K562 (cell line): ENCODE measurements around the gene BZW2. TPM values are rescaled to one million over a fixed set of nuclear protein-coding genes. Genes with fewer than 3 reads are reported as not detected.

ENCODE experiments used
- GATAD2B ChIP-seq: fragments of 450-650 bp; IDR thresholded peaks from 2 replicates; pipeline ENCODE4 v1.6.1; 2017; ENCODE audit warnings: mild to moderate bottlenecking, borderline replicate concordance
- HMG20B ChIP-seq: fragments of 250-450 bp; sonication (Bioruptor Pico); IDR thresholded peaks from 2 replicates; pipeline ENCODE4 v1.5.0; 2021; ENCODE audit warnings: mild to moderate bottlenecking
- NCOA1 ChIP-seq: fragments of 450-650 bp; IDR thresholded peaks from 2 replicates; pipeline ENCODE4 v1.6.1; 2016; ENCODE audit warnings: low read depth
- PCBP2 ChIP-seq: fragments of 200-400 bp; formaldehyde crosslinking; IDR thresholded peaks from 2 replicates; pipeline ENCODE4 v1.6.1; 2018; ENCODE audit warnings: low read length, low read depth, mild to moderate bottlenecking, moderate library complexity; ENCODE audit not compliant: poor library complexity, severe bottlenecking
- SLC30A9 ChIP-seq: fragments of 250-450 bp; sonication (Bioruptor Pico); IDR thresholded peaks from 2 replicates; pipeline ENCODE4 v1.8.0; 2022; ENCODE audit warnings: mild to moderate bottlenecking, moderate library complexity
- SREBF2 ChIP-seq: sonication (generic); formaldehyde crosslinking; IDR thresholded peaks from 2 replicates; pipeline ENCODE4 v1.4.0; 2020; ENCODE audit warnings: mild to moderate bottlenecking, missing genetic modification reagents
- ZKSCAN3 ChIP-seq: fragments of 250-450 bp; sonication (Bioruptor Pico); IDR thresholded peaks from 2 replicates; pipeline ENCODE4 v1.4.0; 2020
- ZNF57 ChIP-seq: fragments of 450-650 bp; formaldehyde crosslinking; IDR thresholded peaks from 2 replicates; pipeline ENCODE4 v1.4.0; 2020; ENCODE audit warnings: mild to moderate bottlenecking, moderate library complexity
- ZZZ3 ChIP-seq: fragments of 450-650 bp; IDR thresholded peaks from 2 replicates; pipeline ENCODE4 v1.6.1; 2016; ENCODE audit warnings: antibody characterized with exemption, mild to moderate bottlenecking, moderate library complexity
- polyA plus RNA-seq, 8 experiments: library from polyadenylated mRNA; depleted of rRNA in 4 of 8; stranded (reverse) in 5 of 8; unstranded in 3 of 8; fragments of >200 nt; fragmentation: Nextera tagmentation in 2 of 8; fragmentation: Illumina TruSeq in 1 of 8; extraction: Ambion mirVana in 2 of 8; extraction: Trizol in 1 of 8; gene quantifications; 2 replicates each; pipeline versions ENCODE4 v1.2.1 to v1.2.3, GENCODE V29; 2011 to 2014; ENCODE audit warnings: inconsistent platforms in 1 of 8, missing spikeins in 1 of 8
- total RNA-seq, 7 experiments: library from RNA; depleted of rRNA in 6 of 7; stranded (reverse); fragments of >200 nt in 6 of 7; fragmentation: Illumina TruSeq in 2 of 7; extraction: Trizol in 2 of 7; gene quantifications; 2 replicates each; pipeline versions ENCODE4 v1.2.1 to v1.2.3, GENCODE V29; 2011 to 2021; ENCODE audit warnings: low replicate concordance in 1 of 7
- TF ChIP-seq, protein P1 (sequence below), 3 experiments: fragments of 200-800 bp in 1 of 3; fragments of 250-450 bp in 1 of 3; fragments of 450-650 bp in 1 of 3; sonication (Bioruptor Pico) in 1 of 3; sonication (Bioruptor generic) in 1 of 3; formaldehyde crosslinking in 1 of 3; IDR thresholded peaks; 2 replicates each; pipeline versions ENCODE4 v1.6.1 to v1.8.0; 2016 to 2022; ENCODE audit warnings: mild to moderate bottlenecking in 2 of 3, missing genetic modification characterization in 2 of 3, missing compliant biosample characterization in 1 of 3, moderate library complexity in 1 of 3
- TF ChIP-seq, protein P2 (sequence below): fragments of 450-650 bp; IDR thresholded peaks from one replicate; pipeline ENCODE4 v1.6.1; 2018; ENCODE audit warnings: mild to moderate bottlenecking, moderate library complexity; ENCODE audit not compliant: partially characterized antibody
- TF ChIP-seq, protein P3 (sequence below): fragments of 450-650 bp; formaldehyde crosslinking; IDR thresholded peaks from 2 replicates; pipeline ENCODE4 v1.4.0; 2022; ENCODE audit warnings: missing genetic modification characterization
- TF ChIP-seq, protein P4 (sequence below): fragments of 250-450 bp; sonication (Bioruptor Pico); IDR thresholded peaks from 2 replicates; pipeline ENCODE4 v1.5.0; 2021
- TF ChIP-seq, protein P5 (sequence below), 2 experiments: fragments of 200-800 bp in 1 of 2; sonication (Bioruptor generic) in 1 of 2; sonication (generic) in 1 of 2; formaldehyde crosslinking in 1 of 2; IDR thresholded peaks in 1 of 2; conservative IDR thresholded peaks in 1 of 2; 2 replicates each; pipeline versions ENCODE4 v1.5.0 to v1.6.1; 2016 to 2020; ENCODE audit warnings: missing compliant biosample characterization in 1 of 2, missing genetic modification characterization in 1 of 2, missing genetic modification reagents in 1 of 2

The BZW2 gene
- total and polyA plus RNA-seq, 9 of the 15 experiments (the other 6 are each of a cell fraction or from before 2014, with no cell fraction given) = 140 to 316 (median 173) TPM

DNA sequence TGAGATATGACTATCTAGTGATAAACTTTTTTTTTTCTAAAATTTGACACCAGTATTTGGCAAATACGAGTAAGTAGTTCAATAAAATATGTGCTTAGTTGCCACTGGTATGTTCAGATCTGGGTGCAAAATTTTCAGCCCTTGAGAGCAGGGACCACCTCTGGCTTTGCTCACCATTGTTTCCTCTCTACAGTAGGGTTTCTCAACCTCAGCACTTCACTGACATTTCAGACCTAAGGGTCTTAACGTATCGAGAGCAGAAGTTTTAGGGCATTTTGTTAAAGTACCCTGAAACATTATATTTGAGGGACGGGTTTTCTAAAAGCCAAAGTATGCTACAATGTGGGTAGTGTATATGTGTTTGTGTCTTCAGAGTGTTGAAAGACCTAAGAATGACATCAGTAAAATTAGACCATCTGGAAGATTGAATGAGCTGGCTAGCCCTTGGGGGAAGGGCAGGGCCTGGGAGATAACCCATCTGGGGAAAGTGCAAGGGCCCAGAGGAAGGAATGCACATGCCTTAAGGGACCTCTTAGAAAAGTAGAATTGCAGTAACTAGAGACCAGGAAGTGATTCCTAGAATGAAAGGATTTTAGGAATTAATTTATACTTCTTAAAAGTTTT lies 11.8 kb downstream of the BZW2 start (continued):
- TF ChIP-seq, protein P1, sequence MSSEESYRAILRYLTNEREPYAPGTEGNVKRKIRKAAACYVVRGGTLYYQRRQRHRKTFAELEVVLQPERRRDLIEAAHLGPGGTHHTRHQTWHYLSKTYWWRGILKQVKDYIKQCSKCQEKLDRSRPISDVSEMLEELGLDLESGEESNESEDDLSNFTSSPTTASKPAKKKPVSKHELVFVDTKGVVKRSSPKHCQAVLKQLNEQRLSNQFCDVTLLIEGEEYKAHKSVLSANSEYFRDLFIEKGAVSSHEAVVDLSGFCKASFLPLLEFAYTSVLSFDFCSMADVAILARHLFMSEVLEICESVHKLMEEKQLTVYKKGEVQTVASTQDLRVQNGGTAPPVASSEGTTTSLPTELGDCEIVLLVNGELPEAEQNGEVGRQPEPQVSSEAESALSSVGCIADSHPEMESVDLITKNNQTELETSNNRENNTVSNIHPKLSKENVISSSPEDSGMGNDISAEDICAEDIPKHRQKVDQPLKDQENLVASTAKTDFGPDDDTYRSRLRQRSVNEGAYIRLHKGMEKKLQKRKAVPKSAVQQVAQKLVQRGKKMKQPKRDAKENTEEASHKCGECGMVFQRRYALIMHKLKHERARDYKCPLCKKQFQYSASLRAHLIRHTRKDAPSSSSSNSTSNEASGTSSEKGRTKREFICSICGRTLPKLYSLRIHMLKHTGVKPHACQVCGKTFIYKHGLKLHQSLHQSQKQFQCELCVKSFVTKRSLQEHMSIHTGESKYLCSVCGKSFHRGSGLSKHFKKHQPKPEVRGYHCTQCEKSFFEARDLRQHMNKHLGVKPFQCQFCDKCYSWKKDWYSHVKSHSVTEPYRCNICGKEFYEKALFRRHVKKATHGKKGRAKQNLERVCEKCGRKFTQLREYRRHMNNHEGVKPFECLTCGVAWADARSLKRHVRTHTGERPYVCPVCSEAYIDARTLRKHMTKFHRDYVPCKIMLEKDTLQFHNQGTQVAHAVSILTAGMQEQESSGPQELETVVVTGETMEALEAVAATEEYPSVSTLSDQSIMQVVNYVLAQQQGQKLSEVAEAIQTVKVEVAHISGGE (CRISPR knock-in tag; IDR thresholded peaks at IDR 0.05) = no peak
- TF ChIP-seq NCOA1 = no peak
- no peak for TF ChIP-seq ZKSCAN3 (CRISPR knock-in tag)
- no peak for TF ChIP-seq SREBF2 (CRISPR knock-in tag)
- no peak for TF ChIP-seq ZNF57 (CRISPR knock-in tag)
- no peak for TF ChIP-seq SLC30A9 (CRISPR knock-in tag)
- TF ChIP-seq, protein P2, sequence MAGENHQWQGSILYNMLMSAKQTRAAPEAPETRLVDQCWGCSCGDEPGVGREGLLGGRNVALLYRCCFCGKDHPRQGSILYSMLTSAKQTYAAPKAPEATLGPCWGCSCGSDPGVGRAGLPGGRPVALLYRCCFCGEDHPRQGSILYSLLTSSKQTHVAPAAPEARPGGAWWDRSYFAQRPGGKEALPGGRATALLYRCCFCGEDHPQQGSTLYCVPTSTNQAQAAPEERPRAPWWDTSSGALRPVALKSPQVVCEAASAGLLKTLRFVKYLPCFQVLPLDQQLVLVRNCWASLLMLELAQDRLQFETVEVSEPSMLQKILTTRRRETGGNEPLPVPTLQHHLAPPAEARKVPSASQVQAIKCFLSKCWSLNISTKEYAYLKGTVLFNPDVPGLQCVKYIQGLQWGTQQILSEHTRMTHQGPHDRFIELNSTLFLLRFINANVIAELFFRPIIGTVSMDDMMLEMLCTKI = no peak
- TF ChIP-seq, protein P3, sequence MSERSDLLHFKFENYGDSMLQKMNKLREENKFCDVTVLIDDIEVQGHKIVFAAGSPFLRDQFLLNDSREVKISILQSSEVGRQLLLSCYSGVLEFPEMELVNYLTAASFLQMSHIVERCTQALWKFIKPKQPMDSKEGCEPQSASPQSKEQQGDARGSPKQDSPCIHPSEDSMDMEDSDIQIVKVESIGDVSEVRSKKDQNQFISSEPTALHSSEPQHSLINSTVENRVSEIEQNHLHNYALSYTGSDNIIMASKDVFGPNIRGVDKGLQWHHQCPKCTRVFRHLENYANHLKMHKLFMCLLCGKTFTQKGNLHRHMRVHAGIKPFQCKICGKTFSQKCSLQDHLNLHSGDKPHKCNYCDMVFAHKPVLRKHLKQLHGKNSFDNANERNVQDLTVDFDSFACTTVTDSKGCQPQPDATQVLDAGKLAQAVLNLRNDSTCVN (CRISPR knock-in tag) = no peak
- TF ChIP-seq, protein P4, sequence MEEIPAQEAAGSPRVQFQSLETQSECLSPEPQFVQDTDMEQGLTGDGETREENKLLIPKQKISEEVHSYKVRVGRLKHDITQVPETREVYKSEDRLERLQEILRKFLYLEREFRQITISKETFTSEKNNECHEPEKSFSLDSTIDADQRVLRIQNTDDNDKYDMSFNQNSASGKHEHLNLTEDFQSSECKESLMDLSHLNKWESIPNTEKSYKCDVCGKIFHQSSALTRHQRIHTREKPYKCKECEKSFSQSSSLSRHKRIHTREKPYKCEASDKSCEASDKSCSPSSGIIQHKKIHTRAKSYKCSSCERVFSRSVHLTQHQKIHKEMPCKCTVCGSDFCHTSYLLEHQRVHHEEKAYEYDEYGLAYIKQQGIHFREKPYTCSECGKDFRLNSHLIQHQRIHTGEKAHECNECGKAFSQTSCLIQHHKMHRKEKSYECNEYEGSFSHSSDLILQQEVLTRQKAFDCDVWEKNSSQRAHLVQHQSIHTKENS (CRISPR knock-in tag) = no peak
- TF ChIP-seq, protein P5, sequence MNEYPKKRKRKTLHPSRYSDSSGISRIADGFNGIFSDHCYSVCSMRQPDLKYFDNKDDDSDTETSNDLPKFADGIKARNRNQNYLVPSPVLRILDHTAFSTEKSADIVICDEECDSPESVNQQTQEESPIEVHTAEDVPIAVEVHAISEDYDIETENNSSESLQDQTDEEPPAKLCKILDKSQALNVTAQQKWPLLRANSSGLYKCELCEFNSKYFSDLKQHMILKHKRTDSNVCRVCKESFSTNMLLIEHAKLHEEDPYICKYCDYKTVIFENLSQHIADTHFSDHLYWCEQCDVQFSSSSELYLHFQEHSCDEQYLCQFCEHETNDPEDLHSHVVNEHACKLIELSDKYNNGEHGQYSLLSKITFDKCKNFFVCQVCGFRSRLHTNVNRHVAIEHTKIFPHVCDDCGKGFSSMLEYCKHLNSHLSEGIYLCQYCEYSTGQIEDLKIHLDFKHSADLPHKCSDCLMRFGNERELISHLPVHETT (CRISPR knock-in tag; conservative IDR thresholded peaks at IDR 0.05 in 1 of 2, IDR thresholded peaks at IDR 0.05 in 1 of 2) = no peak
- TF ChIP-seq ZZZ3 = no peak
- TF ChIP-seq PCBP2 = no peak
- no peak for TF ChIP-seq HMG20B
- TF ChIP-seq GATAD2B = peak; percentile 69; the same call in 1 of the 2 replicates
